Sigmoid colon (tissue), 4 donors: ENCODE data around the gene SLIT3.

Experiments
- CTCF ChIP-seq, 4 experiments: fragments of 450-650 bp in 3 of 4; fragments of 200-600 bp in 1 of 4; IDR thresholded peaks; one replicate each; pipeline ENCODE4 v1.5.1; 2016 to 2019; ENCODE audit warnings: antibody characterized with exemption in 4 of 4, mild to moderate bottlenecking in 3 of 4, moderate library complexity in 2 of 4
- EP300 ChIP-seq, 4 donors: sonication (generic); formaldehyde crosslinking; IDR thresholded peaks; one replicate each; pipeline ENCODE4 v1.6.1; 2017; ENCODE audit warnings: antibody characterized with exemption in 4 of 4
- POLR2A ChIP-seq, 2 donors: fragments of 450-650 bp; IDR thresholded peaks; one replicate each; pipeline ENCODE4 v1.6.1; 2016; ENCODE audit warnings: antibody characterized with exemption in 2 of 2, mild to moderate bottlenecking in 2 of 2, moderate library complexity in 2 of 2

- TF ChIP-seq POLR2A (IDR thresholded peaks at IDR 0.05) (no peak), CTCF (IDR thresholded peaks at IDR 0.05) (no peak), EP300 (IDR thresholded peaks at IDR 0.05) (no peak)
These were observed 557.3 kb downstream of the SLIT3 start for GRCh38 chr5:168743617-168744016.
